ENCODE results near the gene MAGEA9.
"Not testable (repeated sequence)": the region's sequence is repeated elsewhere in the genome, so short reads cannot be mapped to it uniquely, and the experiment has no call there.

The MAGEA9 gene

GRCh38 chrX:149759824-149760223 is 21.9 kb upstream of the MAGEA9 start:
- Histone ChIP-seq H3K4me3 (replicated peaks; ENCODE audit: insufficient read depth, low read length) (no peak overlapping the region), H3K27me3 (ENCODE audit: insufficient read depth, poor library complexity, severe bottlenecking) (no peaks in the 10 kb centered on the region), H3K27ac (replicated peaks) (no peak overlapping the region)
- DNase-seq (ENCODE audit: low read depth in 1 of 2, low spot score in 1 of 2): no peak
- TF ChIP-seq GABPA (IDR thresholded peaks at IDR 0.05; ENCODE audit: low read depth): no peak
- TF ChIP-seq CTCF (IDR thresholded peaks at IDR 0.05; ENCODE audit: insufficient read depth, low read length): no peak
- TF ChIP-seq SPI1 (IDR thresholded peaks at IDR 0.05; ENCODE audit: borderline replicate concordance, low read depth): no peak
- TF ChIP-seq POLR2AphosphoS5 (IDR thresholded peaks at IDR 0.05; ENCODE audit: low read depth): no peak
- TF ChIP-seq REST (IDR thresholded peaks at IDR 0.05; ENCODE audit: insufficient replicate concordance, low read depth): no peak

GRCh38 chrX:149760965-149761364 is 20.8 kb upstream of the MAGEA9 start:
- Histone ChIP-seq H3K27ac (replicated peaks) (no peak overlapping the region), H3K27me3 (ENCODE audit: insufficient read depth, poor library complexity, severe bottlenecking) (no peaks in the 10 kb centered on the region), H3K4me3 (replicated peaks; ENCODE audit: insufficient read depth, low read length) (no peak overlapping the region)
- no peak for DNase-seq (ENCODE audit: low read depth in 1 of 2, low spot score in 1 of 2)
- no peak for TF ChIP-seq REST (IDR thresholded peaks at IDR 0.05; ENCODE audit: insufficient replicate concordance, low read depth)

- not testable (repeated sequence) for H3K27me3 ChIP-seq (ENCODE audit: insufficient read depth, poor library complexity, severe bottlenecking); H3K4me3 ChIP-seq (replicated peaks; ENCODE audit: insufficient read depth, low read length); DNase-seq (ENCODE audit: low read depth in 1 of 2, low spot score in 1 of 2); H3K27ac ChIP-seq (replicated peaks)
Measured at GRCh38 chrX:149761858-149762674, 19.7 kb upstream of the MAGEA9 start.

- DNase-seq (ENCODE audit: low read depth in 1 of 2, low spot score in 1 of 2): no peak
- Histone ChIP-seq H3K27me3 (ENCODE audit: insufficient read depth, poor library complexity, severe bottlenecking) (no peaks in the 10 kb centered on the region), H3K4me3 (replicated peaks; ENCODE audit: insufficient read depth, low read length) (no peak overlapping the region), H3K27ac (replicated peaks) (no peak overlapping the region)
- TF ChIP-seq POLR2AphosphoS5 (IDR thresholded peaks at IDR 0.05; ENCODE audit: low read depth) (no peak), CTCF (IDR thresholded peaks at IDR 0.05; ENCODE audit: insufficient read depth, low read length) (no peak), SPI1 (IDR thresholded peaks at IDR 0.05; ENCODE audit: borderline replicate concordance, low read depth) (no peak), GABPA (IDR thresholded peaks at IDR 0.05; ENCODE audit: low read depth) (no peak), REST (IDR thresholded peaks at IDR 0.05; ENCODE audit: insufficient replicate concordance, low read depth) (no peak)
Measured at GRCh38 chrX:149762696-149763614, 18.8 kb upstream of the MAGEA9 start.

- not testable (repeated sequence) for H3K27ac ChIP-seq (replicated peaks); H3K27me3 ChIP-seq (ENCODE audit: insufficient read depth, poor library complexity, severe bottlenecking); H3K4me3 ChIP-seq (replicated peaks; ENCODE audit: insufficient read depth, low read length); DNase-seq (ENCODE audit: low read depth in 1 of 2, low spot score in 1 of 2)
Measured at GRCh38 chrX:149770344-149770743, 11.4 kb upstream of the MAGEA9 start.

GRCh38 chrX:149773026-149773425 is 8.7 kb upstream of the MAGEA9 start:
- not testable (repeated sequence) for DNase-seq (ENCODE audit: low read depth in 1 of 2, low spot score in 1 of 2); H3K27ac ChIP-seq (replicated peaks); H3K4me3 ChIP-seq (replicated peaks; ENCODE audit: insufficient read depth, low read length); H3K27me3 ChIP-seq (ENCODE audit: insufficient read depth, poor library complexity, severe bottlenecking)

All from HL-60 (cell line).